Liver (tissue), 9 donors: ENCODE measurements around the gene EMSY. TPM values are rescaled to one million over a fixed set of nuclear protein-coding genes. Genes with fewer than 3 reads are reported as not detected.

Experiments used
- DNase-seq: peaks from one replicate; pipeline ENCODE4 v3.0.0-alpha.2; 2017; ENCODE audit warnings: low spot score
- H3K27ac ChIP-seq, 2 donors: one replicate each; pipeline ENCODE4 v1.7.0; 2013; ENCODE audit warnings: inconsistent platforms in 2 of 2, low read length in 2 of 2, control low read depth in 1 of 2, low read depth in 1 of 2, mild to moderate bottlenecking in 1 of 2
- H3K27me3 ChIP-seq, 4 donors: one replicate each; pipeline versions ENCODE4 v1.6.1 to v1.7.0; 2013; ENCODE audit warnings: low read length in 3 of 4, inconsistent platforms in 1 of 4, mild to moderate bottlenecking in 1 of 4, moderate library complexity in 1 of 4; ENCODE audit not compliant: control insufficient read depth in 4 of 4, insufficient read depth in 4 of 4
- H3K36me3 ChIP-seq, 4 donors: one replicate each; pipeline versions ENCODE4 v1.6.1 to v1.7.0; 2013; ENCODE audit warnings: low read length in 3 of 4, mild to moderate bottlenecking in 3 of 4, low read depth in 1 of 4, moderate library complexity in 1 of 4; ENCODE audit not compliant: control insufficient read depth in 4 of 4, insufficient read depth in 3 of 4
- H3K4me1 ChIP-seq, 4 donors: one replicate each; pipeline versions ENCODE4 v1.6.1 to v1.7.0; 2013; ENCODE audit warnings: low read length in 3 of 4, mild to moderate bottlenecking in 3 of 4, moderate library complexity in 1 of 4; ENCODE audit not compliant: control insufficient read depth in 4 of 4, insufficient read depth in 4 of 4
- H3K4me3 ChIP-seq, 3 donors: one replicate each; pipeline versions ENCODE4 v1.6.1 to v1.7.0; 2013; ENCODE audit warnings: low read length in 3 of 3, control low read depth in 1 of 3, low read depth in 1 of 3, mild to moderate bottlenecking in 1 of 3
- H3K9ac ChIP-seq, 2 donors: one replicate each; pipeline ENCODE4 v1.7.0; 2013; ENCODE audit warnings: low read length in 2 of 2, mild to moderate bottlenecking in 2 of 2, moderate library complexity in 2 of 2, control low read depth in 1 of 2, low read depth in 1 of 2
- H3K9me3 ChIP-seq, 4 donors: one replicate each; pipeline versions ENCODE4 v1.6.1 to v1.7.0; 2013; ENCODE audit warnings: low read length in 3 of 4; ENCODE audit not compliant: control insufficient read depth in 4 of 4
- CTCF ChIP-seq: fragments of 150-350 bp; IDR thresholded peaks from 2 replicates; pipeline ENCODE4 v1.5.1; 2017; ENCODE audit warnings: improper control_type of control experiment, low read depth, low read length; ENCODE audit not compliant: missing input control
- EGR1 ChIP-seq, 2 donors: IDR thresholded peaks; 2 replicates each; pipeline ENCODE4 v1.6.1; 2016 to 2018; ENCODE audit warnings: antibody characterized with exemption in 2 of 2, low read depth in 2 of 2
- FOXA1 ChIP-seq: IDR thresholded peaks from 2 replicates; pipeline ENCODE4 v1.6.1; 2016; ENCODE audit warnings: antibody characterized with exemption
- FOXA2 ChIP-seq: IDR thresholded peaks from 2 replicates; pipeline ENCODE4 v1.6.1; 2016; ENCODE audit warnings: antibody characterized with exemption
- GABPA ChIP-seq, 2 donors: IDR thresholded peaks in 1 of 2; conservative IDR thresholded peaks in 1 of 2; 2 replicates each; pipeline ENCODE4 v1.6.1; 2016; ENCODE audit warnings: antibody characterized with exemption in 2 of 2, mild to moderate bottlenecking in 1 of 2, moderate library complexity in 1 of 2
- HNF4A ChIP-seq, 2 donors: conservative IDR thresholded peaks; 2 replicates each; pipeline ENCODE4 v1.6.1; 2016; ENCODE audit warnings: antibody characterized with exemption in 2 of 2, mild to moderate bottlenecking in 2 of 2
- JUND ChIP-seq, 2 donors: IDR thresholded peaks; 2 replicates each; pipeline ENCODE4 v1.6.1; 2016; ENCODE audit warnings: antibody characterized with exemption in 2 of 2
- MAX ChIP-seq: IDR thresholded peaks from 2 replicates; pipeline ENCODE4 v1.6.1; 2016; ENCODE audit warnings: antibody characterized with exemption
- RAD21 ChIP-seq, 2 donors: IDR thresholded peaks; 2 replicates each; pipeline ENCODE4 v1.6.1; 2016; ENCODE audit warnings: antibody characterized with exemption in 2 of 2, mild to moderate bottlenecking in 2 of 2
- RXRA ChIP-seq, 2 donors: IDR thresholded peaks; 2 replicates each; pipeline ENCODE4 v1.6.1; 2017 to 2018; ENCODE audit warnings: antibody characterized with exemption in 2 of 2, mild to moderate bottlenecking in 1 of 2
- SP1 ChIP-seq: IDR thresholded peaks from 2 replicates; pipeline ENCODE4 v1.6.1; 2018; ENCODE audit warnings: antibody characterized with exemption, mild to moderate bottlenecking
- TAF1 ChIP-seq: conservative IDR thresholded peaks from 2 replicates; pipeline ENCODE4 v1.6.1; 2016; ENCODE audit warnings: antibody characterized with exemption, mild to moderate bottlenecking
- YY1 ChIP-seq: IDR thresholded peaks from 2 replicates; pipeline ENCODE4 v1.6.1; 2016; ENCODE audit warnings: antibody characterized with exemption, mild to moderate bottlenecking
- ZBTB33 ChIP-seq: IDR thresholded peaks from 2 replicates; pipeline ENCODE4 v1.6.1; 2016; ENCODE audit warnings: antibody characterized with exemption
- WGBS: extraction: QIAGEN DNeasy Blood & Tissue Kit; methylation state at CpG from one replicate; pipeline ENCODE4 v1.1.7; 2013; 5-methylcytosine and 5-hydroxymethylcytosine counted together
- polyA plus RNA-seq, 2 donors: library from polyadenylated mRNA; stranded (reverse) in 1 of 2; unstranded in 1 of 2; fragments of 200-250 nt in 1 of 2; fragments of >200 nt in 1 of 2; fragmentation: Nextera tagmentation in 1 of 2; extraction: Ambion mirVana in 1 of 2; gene quantifications; one replicate each; pipeline versions ENCODE4 v1.2.1 to v1.2.3, GENCODE V29; 2013 to 2015
- total RNA-seq, 2 donors: library from RNA; depleted of rRNA; stranded (reverse); fragments of >200 nt; gene quantifications; one replicate each; pipeline ENCODE4 v1.2.3, GENCODE V29; 2014
- TF ChIP-seq, protein P1 (sequence below): IDR thresholded peaks from 2 replicates; pipeline ENCODE4 v1.6.1; 2016; ENCODE audit warnings: antibody characterized with exemption, mild to moderate bottlenecking
- TF ChIP-seq, protein P2 (sequence below): IDR thresholded peaks from 2 replicates; pipeline ENCODE4 v1.6.1; 2016; ENCODE audit warnings: antibody characterized with exemption
- donor health status: healthy.
- donor health status: healthy.
- donor health status: healthy.
- donor health status: healthy.
- donor health status: healthy.

The EMSY gene
- total and polyA plus RNA-seq, 4 donors: 4.2 to 14.8 (median 8.9) TPM

GRCh38 chr11:76598426-76598839, 153.6 kb downstream of the EMSY start:
- 61% methylated on average over 6 of the region's 6 CpGs for WGBS
- no peaks in the 10 kb centered on the region for H3K9me3 ChIP-seq
- peak; percentile 31 for DNase-seq
- no peak overlapping the region for H3K27ac ChIP-seq
- H3K36me3 ChIP-seq: no peaks in the 10 kb centered on the region
- no peaks in the 10 kb centered on the region for H3K4me1 ChIP-seq
- no peaks in the 10 kb centered on the region for H3K27me3 ChIP-seq
- H3K4me3 ChIP-seq: no peak overlapping the region
- TF ChIP-seq CTCF (peak; percentile 29), RAD21 (IDR thresholded peaks at IDR 0.05) (peak; percentile 57 to 64), FOXA2 (no peak)
- no peak overlapping the region for H3K9ac ChIP-seq

DNA sequence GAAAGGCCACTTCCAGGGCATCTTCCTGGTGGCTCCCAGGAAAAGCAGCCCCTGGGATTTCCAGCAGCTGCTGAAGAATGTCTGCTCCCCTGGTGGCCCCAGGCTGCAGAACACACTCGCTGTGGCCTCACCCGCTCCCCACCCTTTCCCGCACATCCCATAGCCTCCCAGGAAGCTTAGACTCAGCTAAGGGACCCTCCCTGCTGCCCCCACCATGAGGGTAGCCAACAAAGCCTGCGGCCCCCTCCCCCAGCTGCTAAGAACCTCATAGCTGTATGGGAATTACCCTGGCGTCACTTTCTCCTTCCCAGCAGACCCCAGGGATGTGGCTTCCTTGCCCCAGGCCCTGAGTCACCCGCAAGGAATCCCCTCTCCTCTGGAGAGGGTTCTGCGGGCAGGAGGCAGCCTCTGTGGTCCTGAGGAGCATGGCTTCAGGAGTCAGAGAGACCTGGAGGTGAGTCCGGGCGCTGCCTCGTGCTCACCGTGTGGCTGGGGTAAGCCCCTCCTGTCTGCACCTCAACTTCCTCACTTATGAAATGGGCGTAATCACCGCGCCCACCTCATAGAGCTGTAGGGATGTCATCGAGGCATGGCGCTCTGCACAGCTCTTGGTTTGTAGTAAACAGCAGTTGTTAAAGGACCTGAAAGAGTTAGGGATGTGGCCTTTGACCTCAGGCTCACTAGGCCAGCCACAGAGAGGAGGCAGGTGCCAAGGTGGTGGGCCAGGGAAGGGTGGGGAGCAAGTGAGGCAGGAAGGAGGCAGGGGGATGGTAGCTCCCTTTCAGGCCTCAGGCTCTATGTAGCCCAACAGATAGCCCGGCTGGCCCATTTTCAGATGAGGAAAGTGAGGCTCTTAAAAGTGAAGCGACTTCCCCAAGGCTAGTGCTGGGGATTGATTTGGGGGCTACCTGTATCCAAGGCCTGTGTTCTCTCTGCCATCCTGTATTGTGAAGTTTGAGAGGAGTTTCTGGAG, 154.5 kb downstream of the EMSY start:
- Histone ChIP-seq H3K9me3 (no peaks in the 10 kb centered on the region), H3K27me3 (no peaks in the 10 kb centered on the region), H3K27ac (no peak overlapping the region), H3K9ac (no peak overlapping the region), H3K4me1 (no peaks in the 10 kb centered on the region), H3K36me3 (no peaks in the 10 kb centered on the region), H3K4me3 (no peak overlapping the region)
- TF ChIP-seq, protein P1, sequence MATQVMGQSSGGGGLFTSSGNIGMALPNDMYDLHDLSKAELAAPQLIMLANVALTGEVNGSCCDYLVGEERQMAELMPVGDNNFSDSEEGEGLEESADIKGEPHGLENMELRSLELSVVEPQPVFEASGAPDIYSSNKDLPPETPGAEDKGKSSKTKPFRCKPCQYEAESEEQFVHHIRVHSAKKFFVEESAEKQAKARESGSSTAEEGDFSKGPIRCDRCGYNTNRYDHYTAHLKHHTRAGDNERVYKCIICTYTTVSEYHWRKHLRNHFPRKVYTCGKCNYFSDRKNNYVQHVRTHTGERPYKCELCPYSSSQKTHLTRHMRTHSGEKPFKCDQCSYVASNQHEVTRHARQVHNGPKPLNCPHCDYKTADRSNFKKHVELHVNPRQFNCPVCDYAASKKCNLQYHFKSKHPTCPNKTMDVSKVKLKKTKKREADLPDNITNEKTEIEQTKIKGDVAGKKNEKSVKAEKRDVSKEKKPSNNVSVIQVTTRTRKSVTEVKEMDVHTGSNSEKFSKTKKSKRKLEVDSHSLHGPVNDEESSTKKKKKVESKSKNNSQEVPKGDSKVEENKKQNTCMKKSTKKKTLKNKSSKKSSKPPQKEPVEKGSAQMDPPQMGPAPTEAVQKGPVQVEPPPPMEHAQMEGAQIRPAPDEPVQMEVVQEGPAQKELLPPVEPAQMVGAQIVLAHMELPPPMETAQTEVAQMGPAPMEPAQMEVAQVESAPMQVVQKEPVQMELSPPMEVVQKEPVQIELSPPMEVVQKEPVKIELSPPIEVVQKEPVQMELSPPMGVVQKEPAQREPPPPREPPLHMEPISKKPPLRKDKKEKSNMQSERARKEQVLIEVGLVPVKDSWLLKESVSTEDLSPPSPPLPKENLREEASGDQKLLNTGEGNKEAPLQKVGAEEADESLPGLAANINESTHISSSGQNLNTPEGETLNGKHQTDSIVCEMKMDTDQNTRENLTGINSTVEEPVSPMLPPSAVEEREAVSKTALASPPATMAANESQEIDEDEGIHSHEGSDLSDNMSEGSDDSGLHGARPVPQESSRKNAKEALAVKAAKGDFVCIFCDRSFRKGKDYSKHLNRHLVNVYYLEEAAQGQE: no peak
- no peak for TF ChIP-seq JUND (IDR thresholded peaks at IDR 0.05)
- TF ChIP-seq ZBTB33: no peak
- TF ChIP-seq FOXA1: no peak
- no peak for TF ChIP-seq HNF4A (conservative IDR thresholded peaks at IDR 0.05)
- TF ChIP-seq MAX: no peak
- TF ChIP-seq EGR1 (IDR thresholded peaks at IDR 0.05; ENCODE audit: low read depth in 2 of 2): no peak
- TF ChIP-seq SP1: no peak
- no peak for TF ChIP-seq RXRA (IDR thresholded peaks at IDR 0.05)
- no peak for TF ChIP-seq YY1
- TF ChIP-seq GABPA (IDR thresholded peaks at IDR 0.05 in 1 of 2, conservative IDR thresholded peaks at IDR 0.05 in 1 of 2): no peak
- TF ChIP-seq, protein P2, sequence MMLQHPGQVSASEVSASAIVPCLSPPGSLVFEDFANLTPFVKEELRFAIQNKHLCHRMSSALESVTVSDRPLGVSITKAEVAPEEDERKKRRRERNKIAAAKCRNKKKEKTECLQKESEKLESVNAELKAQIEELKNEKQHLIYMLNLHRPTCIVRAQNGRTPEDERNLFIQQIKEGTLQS: no peak
- TF ChIP-seq FOXA2: no peak
- no peak for TF ChIP-seq TAF1
- DNase-seq: peak; percentile 31
- WGBS: 91% methylated on average over 18 of the region's 18 CpGs
